ENCODE data around the gene RPS6KA3. TPM values are rescaled to one million over a fixed set of nuclear protein-coding genes. Genes with fewer than 3 reads are reported as not detected.

The RPS6KA3 gene
- total and polyA plus RNA-seq, 12 donors = 6.2 to 41.9 (median 34.3) TPM

- Histone ChIP-seq H3K4me3 (no peak overlapping the region), H3K36me3 (replicated peaks in 1 of 2) (peaks cover 0 to 15% of the 10 kb centered on the region in 2 donors), H3K4me1 (replicated peaks in 1 of 2) (peaks cover 0 to 4% of the 10 kb centered on the region in 2 donors), H3K9me3 (replicated peaks in 1 of 3) (no peaks in the 10 kb centered on the region), H3K27me3 (peaks cover 12% of the 10 kb centered on the region), H3K27ac (no peak overlapping the region)
- TF ChIP-seq CTCF (IDR thresholded peaks at IDR 0.05) (no peak), POLR2A (IDR thresholded peaks at IDR 0.05) (no peak)
- DNase-seq = no peak
- intact Hi-C loops (cut with DNase I) = no loop called here
- WGBS, 4 donors = 59 to 80% (median 75%) methylated on average over 4 to 6 of the region's 6 CpGs
Measured at GRCh38 chrX:20212486-20213089, 54.1 kb downstream of the RPS6KA3 start.

GRCh38 chrX:20211261-20211786, 55.4 kb downstream of the RPS6KA3 start:
- no peak overlapping the region for H3K4me3 ChIP-seq
- H3K36me3 ChIP-seq (replicated peaks in 1 of 2) = peaks cover 0 to 15% of the 10 kb centered on the region in 2 donors
- H3K4me1 ChIP-seq (replicated peaks in 1 of 2) = no peaks in the 10 kb centered on the region
- peaks cover 12% of the 10 kb centered on the region for H3K27me3 ChIP-seq
- 63 to 86% (median 74%) methylated on average over 4 of the region's 4 CpGs for WGBS, 4 donors
- intact Hi-C loops (cut with DNase I) = no loop called here
- no peak for DNase-seq
- no peaks in the 10 kb centered on the region for H3K9me3 ChIP-seq (replicated peaks in 1 of 3)
- no peak overlapping the region for H3K27ac ChIP-seq
- TF ChIP-seq CTCF (IDR thresholded peaks at IDR 0.05) (no peak), POLR2A (IDR thresholded peaks at IDR 0.05) (no peak)

- no peaks in the 10 kb centered on the region for H3K9me3 ChIP-seq (replicated peaks in 1 of 3)
- no peak for TF ChIP-seq CTCF (IDR thresholded peaks at IDR 0.05)
- no peak for TF ChIP-seq POLR2A (IDR thresholded peaks at IDR 0.05)
- no peaks in the 10 kb centered on the region for H3K4me1 ChIP-seq (replicated peaks in 1 of 2)
- peaks cover 0 to 15% of the 10 kb centered on the region in 2 donors for H3K36me3 ChIP-seq (replicated peaks in 1 of 2)
- no peak overlapping the region for H3K27ac ChIP-seq
- no peak overlapping the region for H3K4me3 ChIP-seq
- H3K27me3 ChIP-seq = peaks cover 12% of the 10 kb centered on the region
- intact Hi-C loops (cut with DNase I) = no loop called here
- 45 to 82% (median 63%) methylated on average over 4 of the region's 4 CpGs for WGBS, 4 donors
- DNase-seq = no peak
Measured at GRCh38 chrX:20205927-20206708, 60.6 kb downstream of the RPS6KA3 start.

- peaks cover 0 to 15% of the 10 kb centered on the region in 2 donors for H3K36me3 ChIP-seq (replicated peaks in 1 of 2)
- no peak for DNase-seq
- H3K4me1 ChIP-seq (replicated peaks in 1 of 2) = no peaks in the 10 kb centered on the region
- intact Hi-C loops (cut with DNase I) = no loop called here
- no peak overlapping the region for H3K27ac ChIP-seq
- no peak overlapping the region for H3K4me3 ChIP-seq
- TF ChIP-seq CTCF (IDR thresholded peaks at IDR 0.05) (no peak), POLR2A (IDR thresholded peaks at IDR 0.05) (no peak)
- H3K27me3 ChIP-seq = peaks cover 3% of the 10 kb centered on the region
- WGBS, 4 donors = 73 to 90% (median 80%) methylated on average over 6 of the region's 6 CpGs
- no peaks in the 10 kb centered on the region for H3K9me3 ChIP-seq (replicated peaks in 1 of 3)
Measured at GRCh38 chrX:20204351-20204750, 62.4 kb downstream of the RPS6KA3 start.
